Astrocyte (in vitro differentiated cells and primary cell): Measurements from ENCODE around the gene ETFB.

Source experiments
- CTCF ChIP-seq: IDR thresholded peaks from 2 replicates; pipeline ENCODE4 v1.5.1; 2011; ENCODE audit warnings: low read depth, mild to moderate bottlenecking, inconsistent platforms, low read length, moderate library complexity; ENCODE audit not compliant: insufficient read depth
- EZH2 ChIP-seq: IDR thresholded peaks from 2 replicates; pipeline ENCODE4 v1.6.1; 2012; ENCODE audit warnings: mild to moderate bottlenecking, low read length, inconsistent platforms; ENCODE audit not compliant: insufficient read depth

DNA sequence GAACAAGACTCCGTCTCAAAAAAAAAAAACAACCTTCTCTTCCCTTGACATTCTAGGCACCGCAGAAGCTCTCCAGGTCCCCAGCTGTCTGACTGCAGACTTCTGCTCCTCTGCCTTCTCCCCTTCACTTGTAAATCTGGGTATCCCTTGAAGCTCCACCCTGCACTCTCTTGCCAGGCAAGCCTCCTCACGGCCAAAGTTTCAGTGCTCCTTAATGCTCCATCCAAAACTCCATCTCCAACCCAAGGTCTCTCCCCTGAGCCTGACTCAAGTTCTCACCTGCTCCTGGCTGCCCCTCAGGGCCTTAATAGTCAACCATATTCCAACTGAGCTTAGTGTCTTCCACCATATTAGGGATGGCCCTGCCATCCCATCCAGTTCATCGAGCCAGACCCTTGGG, 4.0 kb upstream of the ETFB start:
- no peak for TF ChIP-seq CTCF
- no peak for TF ChIP-seq EZH2
